ENCODE results near the gene ZNF576. TPM values are rescaled to one million over a fixed set of nuclear protein-coding genes. Genes with fewer than 3 reads are reported as not detected.
A peak's percentile ranks its signal among the peaks of the same experiment; 100 is the strongest.

Gene ZNF576
- total and polyA plus RNA-seq, 2 of the 13 experiments (the other 11 are each of a cell fraction or from before 2014, with no cell fraction given), result 7.2 to 9.6 TPM

- TF ChIP-seq ZBTB33 (CRISPR knock-in tag; IDR thresholded peaks at IDR 0.05), result 0 out of 2 replicates have a peak, but pooled peaks have one; percentile 14
- 0 out of 2 replicates have a peak, but pooled peaks have one; percentile 49 for TF ChIP-seq ZSCAN9 (CRISPR knock-in tag; IDR thresholded peaks at IDR 0.05; ENCODE audit: borderline replicate concordance)
- no peak for TF ChIP-seq GFI1 (CRISPR knock-in tag; IDR thresholded peaks at IDR 0.05; ENCODE audit: borderline replicate concordance)
- 0 out of 2 replicates have a peak, but pooled peaks have one; percentile 29 for TF ChIP-seq ZNF772 (CRISPR knock-in tag; IDR thresholded peaks at IDR 0.05)
- no peak for TF ChIP-seq E2F5 (CRISPR knock-in tag; conservative IDR thresholded peaks at IDR 0.05)
- TF ChIP-seq DRAP1 (CRISPR knock-in tag; IDR thresholded peaks at IDR 0.05), result no peak
- TF ChIP-seq JUND (CRISPR knock-in tag; IDR thresholded peaks at IDR 0.05), result 0 out of 2 replicates have a peak, but pooled peaks have one; percentile 53
- TF ChIP-seq E2F2 (CRISPR knock-in tag; IDR thresholded peaks at IDR 0.05; ENCODE audit: borderline replicate concordance), result no peak
- no peak for TF ChIP-seq FUBP1 (CRISPR knock-in tag; IDR thresholded peaks at IDR 0.05; ENCODE audit: borderline replicate concordance)
- TF ChIP-seq ZNF136 (CRISPR knock-in tag; IDR thresholded peaks at IDR 0.05; ENCODE audit: low read depth), result 0 out of 2 replicates have a peak, but pooled peaks have one; percentile 41
- no peak for TF ChIP-seq XBP1 (CRISPR knock-in tag; IDR thresholded peaks at IDR 0.05)
- TF ChIP-seq IRX3 (CRISPR knock-in tag; IDR thresholded peaks at IDR 0.05; ENCODE audit: borderline replicate concordance, low read depth), result no peak
- TF ChIP-seq TEF (CRISPR knock-in tag; IDR thresholded peaks at IDR 0.05), result no peak
- TF ChIP-seq HIC2 (CRISPR knock-in tag; IDR thresholded peaks at IDR 0.05; ENCODE audit: low read depth), result no peak
- no peak for TF ChIP-seq FOSL1 (CRISPR knock-in tag; IDR thresholded peaks at IDR 0.05; ENCODE audit: borderline replicate concordance)
- no peak; the same call in 1 of the 2 replicates for TF ChIP-seq TOE1 (CRISPR knock-in tag; IDR thresholded peaks at IDR 0.05)
- no peak for TF ChIP-seq JUNB (CRISPR knock-in tag; IDR thresholded peaks at IDR 0.05; ENCODE audit: borderline replicate concordance)
- no peak for TF ChIP-seq ZNF432 (CRISPR knock-in tag; IDR thresholded peaks at IDR 0.05; ENCODE audit: borderline replicate concordance)
Measured at GRCh38 chr19:43594710-43595604, 1.4 kb upstream of the ZNF576 start (continued).
